ENCODE data around the gene EHD1. TPM values are rescaled to one million over a fixed set of nuclear protein-coding genes. Genes with fewer than 3 reads are reported as not detected.

Gene EHD1
- total RNA-seq, 1 donor from 2014 or later: 114 TPM

DNA sequence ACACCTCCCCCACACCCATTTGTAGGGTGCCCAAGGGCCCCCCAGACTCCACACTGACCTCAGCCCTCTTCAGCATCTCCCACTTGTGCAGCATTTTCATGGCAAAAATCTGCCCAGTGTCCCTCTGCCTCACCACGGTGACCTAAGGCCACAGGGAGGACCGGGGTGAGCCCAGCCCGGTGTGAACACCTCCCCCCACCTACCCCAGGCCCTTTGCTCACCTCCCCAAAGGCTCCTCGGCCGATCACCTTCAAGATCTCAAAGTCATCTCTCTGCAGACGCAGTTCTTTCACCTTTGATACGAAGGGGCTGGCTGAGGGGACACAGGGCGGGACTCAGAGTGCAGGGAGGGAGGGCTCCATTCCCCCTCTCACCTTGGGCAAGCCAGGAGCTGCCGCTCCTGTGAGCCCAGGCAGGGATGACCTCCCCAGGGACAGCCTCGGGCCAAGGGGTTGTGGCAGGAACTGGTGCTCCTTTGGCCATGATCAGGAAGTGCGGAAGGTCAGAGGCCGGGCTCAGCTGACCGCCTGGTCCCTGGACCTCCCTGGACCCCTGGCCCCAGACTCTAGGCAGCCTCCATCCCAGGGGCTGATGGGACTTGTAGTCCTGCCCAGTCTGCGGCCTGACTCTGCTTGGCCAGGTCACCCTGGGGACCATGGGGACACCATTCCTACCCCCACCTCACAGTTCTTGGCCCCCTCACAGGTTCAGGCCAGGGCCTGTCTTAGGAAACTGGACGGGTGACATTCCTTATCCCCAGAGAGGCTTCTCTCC, 36.6 kb downstream of the EHD1 start:
- Mint-ChIP-seq H3K4me1 (ENCODE audit: low read depth, unreplicated experiment) (peaks cover 6% of the 10 kb centered on the region), H3K9me3 (ENCODE audit: unreplicated experiment) (peaks cover 5% of the 10 kb centered on the region), H3K36me3 (ENCODE audit: unreplicated experiment) (peaks cover 4% of the 10 kb centered on the region), H3K27me3 (ENCODE audit: unreplicated experiment) (peaks cover 19% of the 10 kb centered on the region), H3K4me3 (ENCODE audit: unreplicated experiment) (no peak overlapping the region), H3K27ac (ENCODE audit: unreplicated experiment) (no peak overlapping the region)
- DNase-seq: no peak
- TF ChIP-seq, protein P1, sequence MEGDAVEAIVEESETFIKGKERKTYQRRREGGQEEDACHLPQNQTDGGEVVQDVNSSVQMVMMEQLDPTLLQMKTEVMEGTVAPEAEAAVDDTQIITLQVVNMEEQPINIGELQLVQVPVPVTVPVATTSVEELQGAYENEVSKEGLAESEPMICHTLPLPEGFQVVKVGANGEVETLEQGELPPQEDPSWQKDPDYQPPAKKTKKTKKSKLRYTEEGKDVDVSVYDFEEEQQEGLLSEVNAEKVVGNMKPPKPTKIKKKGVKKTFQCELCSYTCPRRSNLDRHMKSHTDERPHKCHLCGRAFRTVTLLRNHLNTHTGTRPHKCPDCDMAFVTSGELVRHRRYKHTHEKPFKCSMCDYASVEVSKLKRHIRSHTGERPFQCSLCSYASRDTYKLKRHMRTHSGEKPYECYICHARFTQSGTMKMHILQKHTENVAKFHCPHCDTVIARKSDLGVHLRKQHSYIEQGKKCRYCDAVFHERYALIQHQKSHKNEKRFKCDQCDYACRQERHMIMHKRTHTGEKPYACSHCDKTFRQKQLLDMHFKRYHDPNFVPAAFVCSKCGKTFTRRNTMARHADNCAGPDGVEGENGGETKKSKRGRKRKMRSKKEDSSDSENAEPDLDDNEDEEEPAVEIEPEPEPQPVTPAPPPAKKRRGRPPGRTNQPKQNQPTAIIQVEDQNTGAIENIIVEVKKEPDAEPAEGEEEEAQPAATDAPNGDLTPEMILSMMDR (IDR thresholded peaks at IDR 0.05; ENCODE audit: partially characterized antibody, unreplicated experiment): no peak

DNA sequence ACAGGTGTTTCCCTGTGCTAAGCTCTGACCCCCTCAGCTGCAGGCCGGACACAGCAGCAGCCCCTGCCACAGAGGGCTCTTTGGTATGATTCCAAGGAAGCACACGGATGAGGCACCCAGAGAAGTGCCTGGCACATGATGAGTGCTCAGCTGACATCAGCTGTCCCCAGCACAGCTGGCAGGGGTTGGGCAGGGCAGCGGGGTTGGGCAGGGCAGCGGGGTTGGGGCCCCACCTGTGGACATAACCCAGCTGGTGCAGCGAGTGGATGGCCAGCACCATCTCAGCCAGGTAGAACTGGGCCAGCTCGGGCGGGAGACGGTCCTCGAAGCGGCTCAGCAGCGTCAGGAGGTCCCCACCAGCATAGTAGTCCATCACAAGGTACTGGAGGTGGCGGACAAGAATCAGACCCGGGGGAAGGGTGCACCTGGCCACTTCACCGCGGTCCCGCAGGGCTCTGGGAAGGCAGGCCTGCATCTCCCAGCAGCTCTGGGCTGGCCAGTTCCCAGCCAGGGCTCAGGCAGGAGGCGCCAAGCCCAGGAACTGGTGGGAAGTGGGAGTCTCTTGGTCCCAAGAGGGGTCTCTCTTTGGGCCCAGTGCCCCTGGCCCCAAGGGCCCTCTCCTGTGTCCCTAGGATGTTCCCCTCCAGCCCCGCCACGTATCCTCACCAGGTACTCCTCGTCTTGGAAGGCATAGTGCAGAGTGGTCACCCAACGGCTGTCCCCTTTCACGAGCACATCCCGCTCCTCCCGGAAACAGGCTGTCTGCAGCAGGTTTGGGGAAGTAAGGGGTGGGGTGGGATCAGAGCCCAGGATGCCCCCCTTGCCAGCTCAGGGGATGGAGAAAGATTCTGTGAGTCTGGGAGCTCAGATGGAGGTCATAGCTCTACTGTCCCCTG, 38.3 kb downstream of the EHD1 start:
- Mint-ChIP-seq H3K4me3 (ENCODE audit: unreplicated experiment) (no peak overlapping the region), H3K27ac (ENCODE audit: unreplicated experiment) (no peak overlapping the region), H3K9me3 (ENCODE audit: unreplicated experiment) (peaks cover 3% of the 10 kb centered on the region), H3K4me1 (ENCODE audit: low read depth, unreplicated experiment) (peaks cover 6% of the 10 kb centered on the region), H3K36me3 (ENCODE audit: unreplicated experiment) (peaks cover 4% of the 10 kb centered on the region), H3K27me3 (ENCODE audit: unreplicated experiment) (peaks cover 14% of the 10 kb centered on the region)
- TF ChIP-seq, protein P1 (IDR thresholded peaks at IDR 0.05; ENCODE audit: partially characterized antibody, unreplicated experiment): no peak
- DNase-seq: no peak

DNA sequence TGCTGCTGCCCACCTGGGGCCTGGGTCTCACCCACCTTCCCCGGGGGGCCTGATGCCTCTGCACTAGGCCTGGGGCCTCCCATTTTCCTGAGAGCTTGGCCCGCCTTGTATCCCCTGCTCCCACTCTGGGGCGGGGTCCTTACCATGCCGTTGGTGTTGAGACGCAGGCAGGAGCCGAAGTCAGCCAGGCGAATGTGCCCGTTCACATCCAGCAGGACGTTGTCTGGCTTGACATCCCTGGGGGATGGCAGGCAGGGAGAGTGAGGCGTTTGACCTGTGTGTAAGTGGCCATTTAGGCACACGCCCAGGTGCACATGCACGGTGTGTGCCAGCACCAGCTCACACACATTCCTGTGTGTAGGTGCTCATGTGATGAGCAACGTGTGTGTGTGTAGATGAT, 39.1 kb downstream of the EHD1 start:
- Mint-ChIP-seq H3K27ac (ENCODE audit: unreplicated experiment) (no peak overlapping the region), H3K36me3 (ENCODE audit: unreplicated experiment) (peaks cover 4% of the 10 kb centered on the region), H3K27me3 (ENCODE audit: unreplicated experiment) (peaks cover 12% of the 10 kb centered on the region), H3K4me3 (ENCODE audit: unreplicated experiment) (no peak overlapping the region), H3K4me1 (ENCODE audit: low read depth, unreplicated experiment) (peaks cover 6% of the 10 kb centered on the region), H3K9me3 (ENCODE audit: unreplicated experiment) (peaks cover 2% of the 10 kb centered on the region)
- TF ChIP-seq, protein P1 (IDR thresholded peaks at IDR 0.05; ENCODE audit: partially characterized antibody, unreplicated experiment): no peak
- DNase-seq: no peak

DNA sequence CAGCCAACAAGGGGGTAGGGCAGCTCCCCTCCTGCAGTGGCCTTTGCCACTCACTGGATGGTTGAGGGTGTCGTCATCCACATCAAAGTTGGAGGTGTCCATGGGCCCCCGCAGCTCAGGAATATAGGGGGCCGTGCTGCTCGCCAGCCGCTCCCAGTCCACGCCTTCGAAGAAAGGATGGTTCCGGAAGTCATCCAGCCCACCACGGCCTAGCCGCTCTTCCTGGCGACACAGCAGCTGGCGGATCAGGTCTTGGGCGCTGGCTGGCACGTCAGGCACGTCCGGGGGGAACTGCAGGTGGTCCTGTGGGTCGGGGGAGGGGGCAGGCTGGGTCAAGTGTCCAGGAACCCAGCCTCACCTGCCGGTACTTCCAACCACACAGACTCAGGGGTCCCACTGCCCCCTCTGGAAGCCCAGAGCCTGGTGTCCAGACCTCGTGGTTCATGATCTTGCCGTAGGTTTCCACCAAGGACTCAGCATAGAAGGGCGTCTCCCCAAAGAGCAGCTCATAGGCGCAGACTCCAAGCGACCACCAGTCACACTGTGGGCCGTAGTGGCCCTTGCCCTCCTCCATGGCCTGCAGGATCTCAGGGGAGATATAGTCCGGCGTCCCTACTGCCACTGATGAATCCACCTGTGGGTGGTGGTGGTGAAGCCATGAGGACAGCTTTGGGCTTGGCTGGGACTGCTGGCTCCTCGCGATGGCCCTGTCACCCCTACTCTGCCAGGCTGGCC, 39.7 kb downstream of the EHD1 start:
- Mint-ChIP-seq H3K9me3 (ENCODE audit: unreplicated experiment) (no peaks in the 10 kb centered on the region), H3K4me3 (ENCODE audit: unreplicated experiment) (no peak overlapping the region), H3K36me3 (ENCODE audit: unreplicated experiment) (peaks cover 4% of the 10 kb centered on the region), H3K27me3 (ENCODE audit: unreplicated experiment) (peaks cover 9% of the 10 kb centered on the region), H3K4me1 (ENCODE audit: low read depth, unreplicated experiment) (peaks cover 4% of the 10 kb centered on the region), H3K27ac (ENCODE audit: unreplicated experiment) (no peak overlapping the region)
- no peak for DNase-seq
- TF ChIP-seq, protein P1 (IDR thresholded peaks at IDR 0.05; ENCODE audit: partially characterized antibody, unreplicated experiment): no peak
